ENCODE measurements around the gene SHISA9.

Gene SHISA9

DNA sequence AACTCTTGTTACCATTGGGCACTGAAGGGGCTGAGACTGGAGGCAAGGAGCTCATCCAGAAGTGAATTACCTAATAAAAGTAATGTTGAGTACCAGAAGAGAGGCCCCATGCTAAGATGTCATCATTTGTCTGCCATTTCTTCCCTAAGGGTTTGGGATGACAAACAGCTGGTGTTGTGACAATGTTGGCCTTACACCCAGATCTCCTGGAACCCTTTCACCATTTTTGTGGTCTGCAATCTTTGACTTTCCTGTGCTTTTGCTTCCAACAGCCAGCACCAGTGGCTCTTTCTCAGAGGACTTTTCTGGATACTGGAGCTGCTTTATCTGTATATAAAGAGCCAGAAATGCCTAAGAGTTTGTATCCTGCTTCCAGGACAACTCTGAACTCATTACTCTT lies 84.1 kb downstream of the SHISA9 start:
- DNase-seq (ENCODE audit: extremely low read depth, low read depth), result no peak
- H3K4me3 ChIP-seq (replicated peaks; ENCODE audit: low read depth, low read length), result no peak overlapping the region
- TF ChIP-seq, protein P1, sequence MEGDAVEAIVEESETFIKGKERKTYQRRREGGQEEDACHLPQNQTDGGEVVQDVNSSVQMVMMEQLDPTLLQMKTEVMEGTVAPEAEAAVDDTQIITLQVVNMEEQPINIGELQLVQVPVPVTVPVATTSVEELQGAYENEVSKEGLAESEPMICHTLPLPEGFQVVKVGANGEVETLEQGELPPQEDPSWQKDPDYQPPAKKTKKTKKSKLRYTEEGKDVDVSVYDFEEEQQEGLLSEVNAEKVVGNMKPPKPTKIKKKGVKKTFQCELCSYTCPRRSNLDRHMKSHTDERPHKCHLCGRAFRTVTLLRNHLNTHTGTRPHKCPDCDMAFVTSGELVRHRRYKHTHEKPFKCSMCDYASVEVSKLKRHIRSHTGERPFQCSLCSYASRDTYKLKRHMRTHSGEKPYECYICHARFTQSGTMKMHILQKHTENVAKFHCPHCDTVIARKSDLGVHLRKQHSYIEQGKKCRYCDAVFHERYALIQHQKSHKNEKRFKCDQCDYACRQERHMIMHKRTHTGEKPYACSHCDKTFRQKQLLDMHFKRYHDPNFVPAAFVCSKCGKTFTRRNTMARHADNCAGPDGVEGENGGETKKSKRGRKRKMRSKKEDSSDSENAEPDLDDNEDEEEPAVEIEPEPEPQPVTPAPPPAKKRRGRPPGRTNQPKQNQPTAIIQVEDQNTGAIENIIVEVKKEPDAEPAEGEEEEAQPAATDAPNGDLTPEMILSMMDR (IDR thresholded peaks at IDR 0.05; ENCODE audit: low read depth, low read length, missing control alignments), result no peak

DNA sequence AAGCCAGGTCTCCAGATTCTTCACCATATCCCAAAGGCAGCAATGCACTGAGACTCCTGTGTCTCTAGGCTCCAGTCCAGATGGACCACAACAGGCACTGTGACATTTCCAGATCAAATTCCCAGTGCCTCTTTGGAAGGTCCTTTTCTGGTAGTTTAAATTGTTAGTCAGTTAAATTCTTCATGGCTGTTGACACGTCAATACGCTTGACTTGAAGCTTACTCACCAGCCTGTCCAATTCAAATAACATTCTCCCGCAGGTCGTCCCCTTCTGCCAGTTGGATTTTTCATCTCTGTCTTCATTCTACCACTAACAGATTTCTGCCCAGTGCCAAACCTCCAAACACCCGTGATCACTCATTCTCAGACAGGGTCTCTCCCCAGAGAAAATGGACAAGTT lies 86.7 kb downstream of the SHISA9 start:
- TF ChIP-seq, protein P1 (IDR thresholded peaks at IDR 0.05; ENCODE audit: low read depth, low read length, missing control alignments), result no peak
- no peak overlapping the region for H3K4me3 ChIP-seq (replicated peaks; ENCODE audit: low read depth, low read length)

DNA sequence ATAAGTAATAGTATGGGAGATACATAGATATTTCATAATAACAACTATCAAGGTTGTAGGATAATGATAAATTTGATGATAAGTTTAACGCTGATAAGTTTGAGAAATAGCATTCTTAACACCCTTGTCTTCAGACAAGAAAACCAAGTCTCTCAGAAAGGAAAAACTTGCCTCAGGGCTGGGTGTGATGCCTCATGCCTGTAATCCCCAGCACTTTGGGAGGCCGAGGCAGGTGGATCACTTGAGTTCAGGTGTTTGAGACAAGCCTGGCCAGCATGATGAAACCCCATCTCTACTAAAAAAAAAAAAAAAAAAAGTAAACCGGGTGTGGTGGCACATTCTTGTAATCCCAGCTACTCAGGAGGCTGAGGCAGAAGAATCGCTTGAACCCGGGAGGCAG lies 90.7 kb downstream of the SHISA9 start:
- no peak for DNase-seq (ENCODE audit: extremely low read depth, low read depth)
- H3K4me3 ChIP-seq (replicated peaks; ENCODE audit: low read depth, low read length), result no peak overlapping the region
- TF ChIP-seq, protein P1 (IDR thresholded peaks at IDR 0.05; ENCODE audit: low read depth, low read length, missing control alignments), result no peak

More for the DNA sequence above, 86.7 kb downstream of the SHISA9 start:
- no peak for DNase-seq (ENCODE audit: extremely low read depth, low read depth)

DNA sequence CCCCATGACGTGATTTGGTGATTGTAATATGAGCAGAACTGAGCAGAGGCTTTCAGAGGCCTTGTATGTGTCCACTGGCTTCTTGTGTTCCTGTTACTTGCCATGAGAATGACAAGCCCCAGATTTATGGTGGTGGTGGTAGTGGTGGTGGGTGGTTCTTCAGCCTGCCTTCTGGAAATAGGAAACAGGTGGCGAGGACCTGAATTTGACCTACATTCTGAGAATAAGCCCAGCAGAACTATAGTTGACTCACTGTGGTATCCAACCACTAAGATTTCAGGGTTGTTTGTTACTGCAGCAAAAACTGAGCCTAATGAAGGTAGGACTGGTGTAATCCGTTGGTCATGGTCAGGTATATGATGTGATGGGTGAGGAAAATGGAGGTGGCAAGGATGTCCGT lies 93.0 kb downstream of the SHISA9 start:
- no peak overlapping the region for H3K4me3 ChIP-seq (replicated peaks; ENCODE audit: low read depth, low read length)
- TF ChIP-seq, protein P1 (IDR thresholded peaks at IDR 0.05; ENCODE audit: low read depth, low read length, missing control alignments), result no peak
- no peak for DNase-seq (ENCODE audit: extremely low read depth, low read depth)

DNA sequence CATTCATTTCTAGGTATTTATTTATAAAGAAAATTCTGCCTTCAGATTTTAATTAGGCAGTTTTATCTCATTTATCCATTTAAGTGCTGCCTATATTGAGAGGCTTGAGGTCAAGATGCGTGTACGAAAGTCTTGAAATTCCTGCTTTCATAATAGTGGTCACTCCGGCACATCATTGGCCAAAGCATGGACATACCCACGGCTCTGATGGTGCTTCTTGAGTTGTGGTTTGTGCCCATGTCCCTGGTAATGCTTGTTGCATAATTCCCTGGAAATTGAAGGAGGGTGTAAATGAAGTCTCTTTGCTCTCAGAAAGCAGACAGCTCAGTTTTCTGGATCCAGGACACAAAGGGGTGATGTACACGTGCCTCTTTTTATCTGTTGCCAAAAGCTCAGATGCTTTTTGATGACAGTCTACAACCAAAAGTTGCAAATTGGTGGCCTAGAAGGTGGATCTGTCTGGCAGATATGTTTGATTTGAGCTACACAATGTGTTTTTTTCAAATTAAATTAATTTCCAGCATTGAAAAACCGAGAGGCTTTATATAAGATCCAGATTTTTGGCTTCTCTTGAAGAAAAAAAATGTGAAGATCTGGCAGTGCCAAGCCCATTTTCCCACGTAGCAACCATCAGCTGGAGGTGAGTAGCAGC lies 94.4 kb downstream of the SHISA9 start:
- TF ChIP-seq, protein P1 (IDR thresholded peaks at IDR 0.05; ENCODE audit: low read depth, low read length, missing control alignments), result no peak
- no peak for DNase-seq (ENCODE audit: extremely low read depth, low read depth)
- H3K4me3 ChIP-seq (replicated peaks; ENCODE audit: low read depth, low read length), result no peak overlapping the region

DNA sequence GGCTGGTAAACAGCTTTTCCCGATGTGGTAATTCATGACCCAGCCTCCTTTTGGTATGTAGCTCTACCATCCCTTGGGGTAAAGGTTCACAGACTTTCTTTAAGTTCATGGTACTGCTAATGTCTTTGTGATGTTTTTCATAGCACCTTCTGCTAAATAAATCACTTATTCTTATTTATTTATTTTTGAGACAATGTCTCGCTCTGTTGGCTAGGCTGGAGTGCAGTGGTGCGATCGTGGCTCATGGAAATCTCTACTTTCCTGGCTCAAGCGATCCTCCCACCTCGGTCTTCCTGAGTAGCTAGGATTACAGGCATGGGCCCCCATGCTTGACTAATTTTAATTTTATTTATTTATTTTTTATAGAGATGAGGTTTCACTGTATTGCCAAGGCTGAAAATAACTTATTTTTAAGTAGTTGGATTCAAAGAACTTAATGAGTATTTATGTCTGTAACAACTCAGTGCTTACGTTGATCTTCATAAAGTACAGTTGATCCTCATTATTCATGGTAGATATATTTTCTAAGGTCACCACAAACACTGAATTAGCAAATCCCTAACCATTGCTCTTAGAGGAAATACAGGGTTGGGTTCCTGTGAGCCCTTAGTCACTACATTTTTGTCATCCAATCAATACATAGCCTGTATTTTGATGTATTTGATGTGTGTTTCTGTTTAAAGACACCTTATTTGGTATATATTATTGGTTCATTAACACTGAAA lies 97.1 kb downstream of the SHISA9 start:
- TF ChIP-seq, protein P1 (IDR thresholded peaks at IDR 0.05; ENCODE audit: low read depth, low read length, missing control alignments), result no peak
- DNase-seq (ENCODE audit: extremely low read depth, low read depth), result no peak
- H3K4me3 ChIP-seq (replicated peaks; ENCODE audit: low read depth, low read length), result no peak overlapping the region

Data from HFF-Myc (cell line).